Right cardiac atrium (tissue), 5 donors: Measurements from ENCODE around the gene SLC22A3. TPM values are rescaled to one million over a fixed set of nuclear protein-coding genes. Genes with fewer than 3 reads are reported as not detected.

Experiments
- ATAC-seq, 2 donors: fragments of 200-7000 bp; cut with Tn5 transposase; one replicate each; pipeline versions ENCODE4 v1.8.0 to v1.9.1; 2020; ENCODE audit warnings: moderate library complexity in 2 of 2, mild to moderate bottlenecking in 1 of 2
- DNase-seq, 3 donors: peaks; one replicate each; pipeline ENCODE4 v3.0.0-alpha.2; 2020
- H3K27ac ChIP-seq: one replicate; pipeline ENCODE4 v1.5.1; 2013; ENCODE audit warnings: mild to moderate bottlenecking, low read length, control low read depth, moderate library complexity
- H3K27me3 ChIP-seq: one replicate; pipeline ENCODE4 v1.6.1; 2013; ENCODE audit not compliant: control insufficient read depth, insufficient read depth
- H3K4me1 ChIP-seq: one replicate; pipeline ENCODE4 v1.6.1; 2013; ENCODE audit warnings: low read length; ENCODE audit not compliant: control insufficient read depth, insufficient read depth
- H3K4me3 ChIP-seq: one replicate; pipeline ENCODE4 v1.5.1; 2013; ENCODE audit warnings: low read length, control low read depth
- H3K9me3 ChIP-seq: one replicate; pipeline ENCODE4 v1.6.1; 2013; ENCODE audit warnings: low read length; ENCODE audit not compliant: control insufficient read depth
- WGBS: extraction: QIAGEN DNeasy Blood & Tissue Kit; methylation state at CpG from one replicate; pipeline ENCODE4 v1.1.7; 2013; 5-methylcytosine and 5-hydroxymethylcytosine counted together
- intact Hi-C, 4 donors: fragments of 100-400 bp; cut with DNase I; formaldehyde crosslinking; loops; one replicate each; pipeline versions ENCODE4 v1.11.0 to v1.14.0; 2022 to 2023
- polyA plus RNA-seq: library from polyadenylated mRNA; stranded (reverse); fragments of 200-250 nt; gene quantifications from one replicate; pipeline ENCODE4 v1.2.3, GENCODE V29; 2013
- total RNA-seq, 4 donors: library from RNA; stranded (reverse); fragmentation: NEBNext Ultra II Directional; extraction: Animal tissue kit (Norgen Biotek cat#: 25700); gene quantifications; one replicate each; pipeline ENCODE4 v1.2.1, GENCODE V29; 2021
- donor health status: healthy with polysubstance abuse.
- donor health status: DM: no; HTN: yes; CAD: no.
- donor health status: DM: no; HTN: no; CAD: no.
- donor health status: DM: no; HTN: yes; CAD: no; lungs with severe emphysema.
- donor health status: DM: yes; HTN: yes; CAD: no.

Gene SLC22A3
- total and polyA plus RNA-seq, 5 donors: 0.57 to 1.1 (median 0.88) TPM

DNA sequence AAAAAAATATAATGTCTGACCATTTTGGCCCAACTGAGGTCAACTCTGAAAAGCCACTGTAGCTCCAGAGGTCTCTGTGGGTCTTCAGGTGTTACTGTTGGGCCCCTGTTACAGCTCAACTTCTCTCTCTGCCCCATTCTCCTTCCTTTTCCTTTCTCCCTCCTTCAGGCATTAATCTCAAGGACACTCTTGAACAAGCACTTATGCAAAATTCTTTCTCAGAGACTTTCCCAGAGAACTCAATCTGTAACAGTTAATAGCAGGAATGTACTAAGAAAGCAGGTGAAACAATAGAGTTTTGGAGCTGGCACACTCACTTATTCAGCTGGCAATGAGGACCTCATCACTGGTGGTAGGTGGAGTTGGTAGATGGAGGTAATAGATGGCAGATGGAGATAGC, 31.9 kb upstream of the SLC22A3 start:
- H3K9me3 ChIP-seq: no peaks in the 10 kb centered on the region
- H3K4me3 ChIP-seq: no peak overlapping the region
- ATAC-seq (no peak), DNase-seq (no peak)
- no peaks in the 10 kb centered on the region for H3K4me1 ChIP-seq
- H3K27me3 ChIP-seq: no peaks in the 10 kb centered on the region
- no peak overlapping the region for H3K27ac ChIP-seq
- intact Hi-C loops: no loop called here

DNA sequence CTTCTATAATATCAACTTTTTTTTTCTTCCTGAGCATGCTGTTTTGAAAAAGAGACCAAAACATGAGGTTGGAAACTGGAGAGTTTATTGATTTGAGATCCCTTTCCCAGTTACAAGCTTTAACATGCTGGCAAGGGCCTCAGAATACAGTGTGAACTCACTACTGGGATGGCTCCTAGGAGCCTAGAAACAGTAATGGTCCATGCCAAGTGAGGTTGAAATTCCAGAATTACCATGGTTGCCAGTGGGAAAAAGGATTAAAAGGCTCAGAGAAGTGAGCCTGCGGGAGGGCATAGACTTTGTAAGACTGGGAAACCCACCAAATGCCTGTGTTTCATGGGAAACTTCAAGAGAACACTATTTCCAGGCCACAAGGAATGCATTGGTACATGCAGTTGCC, 28.9 kb upstream of the SLC22A3 start:
- intact Hi-C loops: no loop called here
- ATAC-seq (no peak), DNase-seq (no peak)
- 74% methylated on average over 1 of the region's 1 CpG for WGBS
- Histone ChIP-seq H3K27me3 (no peaks in the 10 kb centered on the region), H3K9me3 (peaks cover 4% of the 10 kb centered on the region), H3K4me3 (no peak overlapping the region), H3K4me1 (no peaks in the 10 kb centered on the region), H3K27ac (no peak overlapping the region)

DNA sequence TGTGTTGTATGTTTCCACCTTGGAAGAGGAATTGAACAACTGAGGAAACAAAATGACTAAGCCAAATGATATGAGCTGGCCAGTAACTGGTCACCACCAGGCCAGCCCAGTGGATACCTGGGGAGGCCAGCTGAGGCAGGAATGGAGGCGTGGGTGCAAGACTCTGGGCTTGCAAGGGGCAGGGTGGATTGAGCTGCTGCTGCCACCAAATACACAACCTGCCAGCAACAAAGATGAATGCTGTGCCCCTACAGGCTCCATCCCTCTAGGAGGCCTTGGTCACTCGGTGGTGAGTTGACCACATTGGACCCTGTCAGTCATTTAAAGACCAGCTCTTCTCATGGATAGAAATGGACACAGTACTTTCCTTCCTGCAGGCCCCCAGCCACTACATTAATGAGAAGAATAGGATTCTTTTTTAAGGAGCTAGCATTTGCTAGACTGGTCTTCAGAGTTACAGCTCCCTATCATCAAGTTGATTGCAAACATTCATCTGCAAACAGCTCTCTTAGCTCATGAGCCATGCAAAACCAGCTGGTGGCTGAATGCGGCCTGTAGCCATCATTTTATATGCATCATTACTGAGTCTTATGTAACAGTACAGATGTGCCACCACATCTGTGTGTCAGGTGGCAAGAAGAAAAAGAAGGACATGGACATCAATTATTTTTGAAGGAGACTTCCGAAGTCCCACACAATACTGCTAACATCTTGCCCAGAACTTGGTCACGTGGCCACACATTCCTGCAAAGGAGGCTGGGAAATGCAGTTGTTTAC, 26.3 kb upstream of the SLC22A3 start:
- Histone ChIP-seq H3K27ac (no peak overlapping the region), H3K27me3 (no peaks in the 10 kb centered on the region), H3K9me3 (peaks cover 4% of the 10 kb centered on the region), H3K4me3 (no peak overlapping the region), H3K4me1 (no peaks in the 10 kb centered on the region)
- 80% methylated on average over 5 of the region's 5 CpGs for WGBS
- intact Hi-C loops: no loop called here
- DNase-seq: no peak
- no peak for ATAC-seq

DNA sequence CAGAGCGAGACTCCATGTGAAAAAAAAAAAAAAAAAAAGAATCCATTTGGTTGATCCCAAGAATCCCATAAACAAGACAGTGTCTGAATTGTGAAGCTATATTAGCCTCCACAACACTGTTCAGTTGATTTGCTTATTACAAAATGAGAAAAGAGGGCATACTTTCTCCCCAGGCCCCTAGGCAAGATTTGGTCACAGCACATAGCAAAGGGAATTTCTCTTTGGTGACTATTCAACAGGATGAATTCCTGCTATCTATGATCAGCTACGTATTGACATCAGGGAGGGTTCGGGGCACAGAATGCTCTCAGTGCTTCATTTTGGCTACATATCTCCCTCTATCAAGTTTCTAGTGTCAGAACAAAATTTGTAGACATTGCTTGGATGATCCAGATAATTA, 20.2 kb upstream of the SLC22A3 start:
- no peak for DNase-seq
- H3K27me3 ChIP-seq: no peaks in the 10 kb centered on the region
- 92% methylated on average over 3 of the region's 3 CpGs for WGBS
- H3K27ac ChIP-seq: no peak overlapping the region
- ATAC-seq: no peak
- H3K4me1 ChIP-seq: no peaks in the 10 kb centered on the region
- intact Hi-C loops: no loop called here
- H3K4me3 ChIP-seq: no peak overlapping the region
- no peaks in the 10 kb centered on the region for H3K9me3 ChIP-seq

GRCh38 chr6:160328447-160328846, 19.7 kb upstream of the SLC22A3 start:
- 56% methylated on average over 8 of the region's 8 CpGs for WGBS
- no peak for ATAC-seq
- Histone ChIP-seq H3K4me1 (no peaks in the 10 kb centered on the region), H3K27ac (no peak overlapping the region), H3K27me3 (no peaks in the 10 kb centered on the region), H3K4me3 (no peak overlapping the region), H3K9me3 (no peaks in the 10 kb centered on the region)
- intact Hi-C loops: no loop called here
- DNase-seq: no peak

DNA sequence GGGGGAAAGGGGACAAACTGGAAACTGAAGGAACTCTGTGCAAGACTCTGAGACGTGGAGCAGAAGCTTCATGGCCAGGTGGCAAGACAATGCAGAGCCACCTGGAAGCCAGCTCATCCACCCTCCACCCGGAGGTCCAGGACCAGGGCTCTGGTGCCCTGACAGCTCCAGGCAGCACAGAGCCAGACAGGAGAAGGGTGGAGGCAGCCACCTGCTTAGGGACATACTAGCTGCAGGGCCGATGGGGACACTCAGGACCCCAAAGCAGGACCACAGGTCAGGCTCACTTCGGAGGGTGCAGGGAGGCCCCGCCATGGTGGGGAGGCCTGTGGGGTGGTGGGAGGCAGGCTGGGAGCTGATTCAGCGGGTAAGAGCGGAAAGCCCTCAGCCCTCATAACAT, 19.0 kb upstream of the SLC22A3 start:
- 73% methylated on average over 7 of the region's 7 CpGs for WGBS
- no peaks in the 10 kb centered on the region for H3K9me3 ChIP-seq
- ATAC-seq: no peak
- no peaks in the 10 kb centered on the region for H3K27me3 ChIP-seq
- H3K4me1 ChIP-seq: no peaks in the 10 kb centered on the region
- H3K4me3 ChIP-seq: no peak overlapping the region
- H3K27ac ChIP-seq: no peak overlapping the region
- no peak for DNase-seq
- intact Hi-C loops: no loop called here

DNA sequence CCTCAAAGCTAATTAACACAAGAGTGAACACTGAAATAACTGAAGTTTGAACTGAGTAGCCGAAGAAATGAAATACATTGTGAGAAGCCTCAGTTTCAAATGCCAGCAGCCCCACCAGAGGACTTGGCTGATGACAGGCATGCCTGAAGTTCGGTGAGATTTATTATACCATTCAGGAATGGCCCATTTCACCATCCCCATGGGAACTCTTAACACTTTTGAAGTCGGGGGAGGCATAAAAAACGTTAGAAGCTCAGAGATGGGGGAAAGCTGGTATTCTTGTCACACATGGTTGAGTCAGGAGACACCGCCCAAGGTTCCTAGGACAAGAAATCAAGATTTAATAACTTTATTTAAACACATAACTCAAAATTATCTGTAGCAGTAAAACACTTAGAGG, 17.6 kb upstream of the SLC22A3 start:
- Histone ChIP-seq H3K4me1 (no peaks in the 10 kb centered on the region), H3K4me3 (no peak overlapping the region), H3K27ac (no peak overlapping the region), H3K27me3 (no peaks in the 10 kb centered on the region), H3K9me3 (no peaks in the 10 kb centered on the region)
- ATAC-seq: no peak
- WGBS: 60% methylated on average over 5 of the region's 5 CpGs
- intact Hi-C loops: no loop called here
- no peak for DNase-seq

- intact Hi-C loops: no loop called here
- H3K27me3 ChIP-seq: no peaks in the 10 kb centered on the region
Measured at GRCh38 chr6:160331204-160331603, 17.0 kb upstream of the SLC22A3 start.

DNA sequence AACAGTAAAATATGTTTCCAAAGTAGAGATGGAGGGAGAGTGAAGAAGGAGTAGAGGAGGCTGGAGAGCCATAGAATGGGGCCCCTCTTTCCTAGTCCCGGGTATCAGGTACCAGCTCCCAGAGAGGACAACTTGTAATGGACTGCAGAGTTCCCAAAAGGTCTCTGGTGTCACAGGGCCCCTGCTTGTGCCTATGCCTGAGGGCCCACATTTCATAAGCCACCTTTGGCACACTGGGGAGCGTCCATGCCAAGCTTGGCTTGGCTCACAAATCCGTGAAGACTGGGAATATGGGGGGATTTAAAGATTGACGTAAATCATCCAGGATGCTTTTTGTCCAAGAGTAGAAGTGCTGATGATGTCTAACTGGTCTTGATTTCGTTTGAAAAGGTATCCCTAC, 16.4 kb upstream of the SLC22A3 start:
- no peaks in the 10 kb centered on the region for H3K4me1 ChIP-seq
- H3K27ac ChIP-seq: no peak overlapping the region
- WGBS: 73% methylated on average over 5 of the region's 5 CpGs
- intact Hi-C loops: no loop called here
- H3K9me3 ChIP-seq: no peaks in the 10 kb centered on the region
- H3K4me3 ChIP-seq: no peak overlapping the region
- ATAC-seq (no peak), DNase-seq (no peak)
- H3K27me3 ChIP-seq: no peaks in the 10 kb centered on the region

More at GRCh38 chr6:160331204-160331603, 17.0 kb upstream of the SLC22A3 start:
- H3K27ac ChIP-seq: no peak overlapping the region
- no peaks in the 10 kb centered on the region for H3K9me3 ChIP-seq
- H3K4me3 ChIP-seq: no peak overlapping the region
- ATAC-seq (no peak), DNase-seq (no peak)
- no peaks in the 10 kb centered on the region for H3K4me1 ChIP-seq
- WGBS: 73% methylated on average over 5 of the region's 5 CpGs

- Histone ChIP-seq H3K27me3 (no peaks in the 10 kb centered on the region), H3K9me3 (no peaks in the 10 kb centered on the region), H3K27ac (no peak overlapping the region), H3K4me3 (no peak overlapping the region), H3K4me1 (no peaks in the 10 kb centered on the region)
- DNase-seq (no peak), ATAC-seq (no peak)
- 78% methylated on average over 3 of the region's 3 CpGs for WGBS
- intact Hi-C loops: no loop called here
Measured at GRCh38 chr6:160333101-160333500, 15.1 kb upstream of the SLC22A3 start.

DNA sequence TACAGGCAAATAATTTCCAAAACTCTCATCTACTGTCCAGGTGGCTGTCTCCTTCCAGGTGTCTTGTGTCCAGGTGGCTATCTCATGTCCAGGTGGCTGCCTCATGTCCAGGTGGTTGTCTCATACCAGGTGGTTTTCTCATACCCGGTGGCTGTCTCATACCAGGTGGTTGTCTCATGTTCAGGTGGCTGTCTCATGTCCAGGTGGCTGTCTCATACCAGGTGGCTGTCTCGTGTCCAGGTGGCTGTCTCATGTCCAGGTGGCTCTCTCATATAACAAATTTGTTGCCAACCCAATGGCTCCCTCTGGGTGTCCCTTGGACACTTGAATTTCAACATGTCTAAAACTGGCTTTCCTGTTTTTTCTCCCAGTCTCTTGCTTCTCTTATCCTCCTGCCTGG, 14.3 kb upstream of the SLC22A3 start:
- Histone ChIP-seq H3K27ac (no peak overlapping the region), H3K4me3 (no peak overlapping the region), H3K9me3 (no peaks in the 10 kb centered on the region), H3K27me3 (no peaks in the 10 kb centered on the region), H3K4me1 (no peaks in the 10 kb centered on the region)
- intact Hi-C loops: no loop called here
- ATAC-seq: no peak
- DNase-seq: no peak
- WGBS: 84% methylated on average over 2 of the region's 2 CpGs

DNA sequence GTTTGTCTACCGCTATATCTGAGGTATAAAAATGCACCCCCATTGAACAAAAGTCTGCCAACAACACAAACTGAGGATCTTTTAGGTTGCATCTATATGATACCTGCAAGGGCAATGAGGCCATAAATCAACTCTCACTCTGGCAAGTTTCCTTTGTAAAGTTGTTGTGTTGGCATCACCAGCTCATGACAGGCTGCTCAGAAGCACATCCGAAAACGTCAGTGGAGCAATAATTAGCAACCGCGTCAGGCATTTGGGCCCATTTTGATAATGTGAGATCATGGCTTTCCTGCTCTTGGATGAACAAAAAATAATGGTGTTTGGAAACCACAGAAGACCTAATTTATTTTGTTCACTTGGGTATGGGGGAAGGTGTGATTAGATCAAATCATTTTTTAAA, 12.0 kb upstream of the SLC22A3 start:
- 91% methylated on average over 5 of the region's 5 CpGs for WGBS
- Histone ChIP-seq H3K9me3 (no peaks in the 10 kb centered on the region), H3K27me3 (no peaks in the 10 kb centered on the region), H3K27ac (no peak overlapping the region), H3K4me1 (no peaks in the 10 kb centered on the region), H3K4me3 (no peak overlapping the region)
- intact Hi-C loops: no loop called here
- ATAC-seq (no peak), DNase-seq (no peak)
